GM18907 (cell line): ENCODE data around the gene LMNTD2.
A peak's percentile ranks its signal among the peaks of the same experiment; 100 is the strongest.
"Not testable (repeated sequence)": the region's sequence is repeated elsewhere in the genome, so short reads cannot be mapped to it uniquely, and the experiment has no call there.

Experiments
- ATAC-seq: cut with Tn5 transposase; IDR thresholded peaks from one replicate; pipeline ENCODE4 v1.9.1; 2021; ENCODE audit warnings: mild to moderate bottlenecking, moderate library complexity; ENCODE audit not compliant: unreplicated experiment

Gene LMNTD2

GRCh38 chr11:516918-517685, 43.4 kb downstream of the LMNTD2 start:
- not testable (repeated sequence) for ATAC-seq

GRCh38 chr11:516400-516799, 44.1 kb downstream of the LMNTD2 start:
- no peak for ATAC-seq

GRCh38 chr11:515131-515530, 45.4 kb downstream of the LMNTD2 start:
- no peak for ATAC-seq

- no peak for ATAC-seq
Measured at GRCh38 chr11:514606-515005, 45.9 kb downstream of the LMNTD2 start.

- ATAC-seq: no peak
Measured at GRCh38 chr11:512761-513595, 47.6 kb downstream of the LMNTD2 start.

GRCh38 chr11:508956-509355, 51.6 kb downstream of the LMNTD2 start:
- no peak for ATAC-seq

GRCh38 chr11:507727-508515, 52.6 kb downstream of the LMNTD2 start:
- no peak for ATAC-seq

- peak; percentile 45 for ATAC-seq
Measured at GRCh38 chr11:506995-507726, 53.4 kb downstream of the LMNTD2 start, which contains the start of gene RNH1. Gene RNH1 (minus strand): TSS chr11:507242. CDS start chr11:502162, 5,080 bp downstream.

- peak; percentile 73 for ATAC-seq
Measured at GRCh38 chr11:506238-506994, 54.1 kb downstream of the LMNTD2 start.

- ATAC-seq: no peak
Measured at GRCh38 chr11:504994-505344, 55.6 kb downstream of the LMNTD2 start.
